HEK293T (cell line): Measurements from ENCODE around the gene TRIM8.

Experiments
- ARNT ChIP-seq: fragments of 450-650 bp; IDR thresholded peaks from 2 replicates; pipeline ENCODE4 v1.6.1; 2017; ENCODE audit warnings: mild to moderate bottlenecking
- ELF4 ChIP-seq: fragments of 450-650 bp; IDR thresholded peaks from 2 replicates; pipeline ENCODE4 v1.6.1; 2017; ENCODE audit warnings: antibody characterized with exemption
- FOXA1 ChIP-seq: fragments of 450-650 bp; IDR thresholded peaks from 2 replicates; pipeline ENCODE4 v1.6.1; 2016; ENCODE audit warnings: mild to moderate bottlenecking
- FOXK2 ChIP-seq: fragments of 450-650 bp; IDR thresholded peaks from 2 replicates; pipeline ENCODE4 v1.6.1; 2016; ENCODE audit warnings: mild to moderate bottlenecking
- FOXM1 ChIP-seq: fragments of 450-650 bp; IDR thresholded peaks from 2 replicates; pipeline ENCODE4 v1.6.1; 2017; ENCODE audit warnings: mild to moderate bottlenecking, borderline replicate concordance
- HDGF ChIP-seq: fragments of 450-650 bp; IDR thresholded peaks from 2 replicates; pipeline ENCODE4 v1.6.1; 2017; ENCODE audit warnings: antibody characterized with exemption, borderline replicate concordance
- L3MBTL2 ChIP-seq: fragments of 450-650 bp; conservative IDR thresholded peaks from 2 replicates; pipeline ENCODE4 v1.6.1; 2016; ENCODE audit warnings: mild to moderate bottlenecking
- LEF1 ChIP-seq: fragments of 450-650 bp; IDR thresholded peaks from 2 replicates; pipeline ENCODE4 v1.6.1; 2017; ENCODE audit warnings: mild to moderate bottlenecking, borderline replicate concordance
- NFRKB ChIP-seq: fragments of 450-650 bp; IDR thresholded peaks from 2 replicates; pipeline ENCODE4 v1.6.1; 2016; ENCODE audit warnings: mild to moderate bottlenecking, moderate library complexity
- SP1 ChIP-seq: fragments of 450-650 bp; IDR thresholded peaks from 2 replicates; pipeline ENCODE4 v1.6.1; 2017
- SUZ12 ChIP-seq: fragments of 450-650 bp; IDR thresholded peaks from 2 replicates; pipeline ENCODE4 v1.6.1; 2016; ENCODE audit warnings: mild to moderate bottlenecking
- TARDBP ChIP-seq: fragments of 450-650 bp; IDR thresholded peaks from 2 replicates; pipeline ENCODE4 v1.6.1; 2016
- ZNF384 ChIP-seq: fragments of 450-650 bp; IDR thresholded peaks from 2 replicates; pipeline ENCODE4 v1.6.1; 2016
- TF ChIP-seq, protein P1 (sequence below): fragments of 450-650 bp; IDR thresholded peaks from 2 replicates; pipeline ENCODE4 v1.6.1; 2016

DNA sequence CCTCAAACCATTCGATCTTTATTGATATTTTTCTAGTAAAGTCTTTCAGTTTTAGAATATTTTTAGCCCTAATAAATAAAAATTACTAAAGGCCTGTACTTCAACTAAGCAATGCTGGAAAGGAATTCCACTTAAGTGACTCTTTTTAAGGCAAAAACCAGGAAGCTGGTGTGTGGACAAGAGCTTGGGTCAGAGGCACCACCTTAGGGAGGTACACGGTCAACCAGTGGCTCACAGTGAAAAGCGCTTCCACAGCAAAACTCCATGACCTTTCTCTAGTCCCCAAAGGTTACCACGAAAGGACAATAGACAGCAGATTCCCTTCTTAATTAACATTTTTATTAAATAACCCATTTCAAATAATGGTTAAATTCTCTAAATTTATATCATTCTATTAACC, 38.7 kb downstream of the TRIM8 start:
- no peak for TF ChIP-seq L3MBTL2
- TF ChIP-seq ARNT, result no peak
- no peak for TF ChIP-seq TARDBP
- no peak for TF ChIP-seq FOXK2
- TF ChIP-seq FOXA1, result no peak
- no peak for TF ChIP-seq HDGF
- TF ChIP-seq FOXM1, result no peak
- TF ChIP-seq SP1, result no peak
- no peak for TF ChIP-seq SUZ12
- no peak for TF ChIP-seq ELF4
- TF ChIP-seq, protein P1, sequence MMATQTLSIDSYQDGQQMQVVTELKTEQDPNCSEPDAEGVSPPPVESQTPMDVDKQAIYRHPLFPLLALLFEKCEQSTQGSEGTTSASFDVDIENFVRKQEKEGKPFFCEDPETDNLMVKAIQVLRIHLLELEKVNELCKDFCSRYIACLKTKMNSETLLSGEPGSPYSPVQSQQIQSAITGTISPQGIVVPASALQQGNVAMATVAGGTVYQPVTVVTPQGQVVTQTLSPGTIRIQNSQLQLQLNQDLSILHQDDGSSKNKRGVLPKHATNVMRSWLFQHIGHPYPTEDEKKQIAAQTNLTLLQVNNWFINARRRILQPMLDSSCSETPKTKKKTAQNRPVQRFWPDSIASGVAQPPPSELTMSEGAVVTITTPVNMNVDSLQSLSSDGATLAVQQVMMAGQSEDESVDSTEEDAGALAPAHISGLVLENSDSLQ, result no peak
- no peak for TF ChIP-seq NFRKB
- TF ChIP-seq ZNF384, result no peak
- no peak for TF ChIP-seq LEF1
